HEK293 (cell line): ENCODE measurements around the gene MKKS.

Source experiments
- CTCF ChIA-PET: fragments of 350-600 bp; formaldehyde crosslinking; extraction: SDS; loops from one replicate; lab custom pipeline; 2021; ENCODE audit warnings: antibody characterized with exemption; lab: Yijun Ruan, JAX
- POLR2A ChIA-PET: fragments of 300-600 bp; formaldehyde crosslinking; extraction: SDS; loops from one replicate; lab custom pipeline; 2020; ENCODE audit warnings: antibody characterized with exemption, inconsistent platforms; lab: Yijun Ruan, JAX
- H3K27ac ChIP-seq: fragments of 200-500 bp; sonication (Bioruptor generic); 2 replicates; pipeline ENCODE4 v1.5.1; 2014; ENCODE audit warnings: low read depth, low read length, control low read depth, inconsistent platforms; ENCODE audit errors: extremely low read depth
- H3K36me3 ChIP-seq, 2 experiments: fragments of 200-500 bp in 1 of 2; sonication (Bioruptor generic) in 1 of 2; 1 replicate in 1 of 2; 2 replicates in 1 of 2; pipeline ENCODE4 v1.5.1; 2014 to 2017; ENCODE audit warnings: inconsistent platforms in 2 of 2, low read length in 2 of 2; ENCODE audit not compliant: control insufficient read depth in 2 of 2, insufficient read depth in 1 of 2
- H3K4me1 ChIP-seq: fragments of 200-500 bp; sonication (Bioruptor generic); 2 replicates; pipeline ENCODE4 v1.5.1; 2014; ENCODE audit warnings: mild to moderate bottlenecking, low read length, inconsistent platforms; ENCODE audit not compliant: control insufficient read depth, insufficient read depth
- H3K4me3 ChIP-seq: 2 replicates; pipeline ENCODE4 v1.5.1; 2011; ENCODE audit warnings: low read depth, mild to moderate bottlenecking, control low read depth, low read length, moderate library complexity
- H3K9me3 ChIP-seq: fragments of 200-500 bp; sonication (Bioruptor generic); 2 replicates; pipeline ENCODE4 v1.5.1; 2014; ENCODE audit warnings: low read depth, low read length, inconsistent platforms; ENCODE audit not compliant: control insufficient read depth, insufficient read depth
- FEZF1 ChIP-seq: fragments of 450-650 bp; formaldehyde crosslinking; IDR thresholded peaks from 2 replicates; pipeline ENCODE4 v1.5.1; 2016; ENCODE audit warnings: missing biosample characterization, missing genetic modification characterization
- GLI2 ChIP-seq: fragments of 450-650 bp; formaldehyde crosslinking; IDR thresholded peaks from 2 replicates; pipeline ENCODE4; 2017; ENCODE audit warnings: missing biosample characterization, missing genetic modification characterization, low read depth, borderline replicate concordance
- HOXC10 ChIP-seq: sonication (generic); formaldehyde crosslinking; IDR thresholded peaks from 2 replicates; pipeline ENCODE4 v1.8.1; 2023; ENCODE audit warnings: mild to moderate bottlenecking, missing genetic modification reagents
- REST ChIP-seq: fragments of 450-650 bp; formaldehyde crosslinking; IDR thresholded peaks from 2 replicates; pipeline ENCODE4 v1.5.1; 2016; ENCODE audit warnings: missing biosample characterization, missing genetic modification characterization
- ZFHX2 ChIP-seq: fragments of 450-650 bp; formaldehyde crosslinking; conservative IDR thresholded peaks from 2 replicates; pipeline ENCODE4 v1.5.1; 2016; ENCODE audit warnings: missing biosample characterization, missing genetic modification characterization
- ZFP41 ChIP-seq: fragments of 450-650 bp; formaldehyde crosslinking; IDR thresholded peaks from 2 replicates; pipeline ENCODE4 v1.5.1; 2016; ENCODE audit warnings: missing biosample characterization, missing genetic modification characterization, borderline replicate concordance
- ZNF140 ChIP-seq: fragments of 450-650 bp; formaldehyde crosslinking; IDR thresholded peaks from 2 replicates; pipeline ENCODE4 v1.5.1; 2016; ENCODE audit warnings: missing biosample characterization, missing genetic modification characterization
- ZNF2 ChIP-seq: fragments of 450-650 bp; formaldehyde crosslinking; IDR thresholded peaks from 2 replicates; pipeline ENCODE4 v1.5.1; 2016; ENCODE audit warnings: missing biosample characterization, missing genetic modification characterization
- ZNF239 ChIP-seq: fragments of 450-650 bp; formaldehyde crosslinking; IDR thresholded peaks from 2 replicates; pipeline ENCODE4 v1.5.1; 2016; ENCODE audit warnings: missing biosample characterization, missing genetic modification characterization
- ZNF266 ChIP-seq: fragments of 450-650 bp; formaldehyde crosslinking; IDR thresholded peaks from 2 replicates; pipeline ENCODE4 v1.5.1; 2016; ENCODE audit warnings: missing biosample characterization, missing genetic modification characterization, low read depth
- ZNF324 ChIP-seq: fragments of 450-650 bp; formaldehyde crosslinking; IDR thresholded peaks from 2 replicates; pipeline ENCODE4 v1.5.1; 2016; ENCODE audit warnings: missing biosample characterization, missing genetic modification characterization
- ZNF423 ChIP-seq: fragments of 450-650 bp; formaldehyde crosslinking; IDR thresholded peaks from 2 replicates; pipeline ENCODE4 v1.5.1; 2016; ENCODE audit warnings: missing biosample characterization, missing genetic modification characterization
- ZNF433 ChIP-seq: fragments of 450-650 bp; formaldehyde crosslinking; IDR thresholded peaks from 2 replicates; pipeline ENCODE4 v1.5.1; 2016; ENCODE audit warnings: missing biosample characterization, missing genetic modification characterization, low read depth
- ZNF514 ChIP-seq: fragments of 450-650 bp; formaldehyde crosslinking; IDR thresholded peaks from 2 replicates; pipeline ENCODE4 v1.5.1; 2016; ENCODE audit warnings: missing biosample characterization, missing genetic modification characterization
- ZNF544 ChIP-seq: fragments of 450-650 bp; formaldehyde crosslinking; IDR thresholded peaks from 2 replicates; pipeline ENCODE4 v1.5.0; 2017; ENCODE audit warnings: missing biosample characterization, missing genetic modification characterization
- ZNF549 ChIP-seq: fragments of 450-650 bp; IDR thresholded peaks from 2 replicates; pipeline ENCODE4 v1.5.1; 2018; ENCODE audit warnings: missing biosample characterization, missing genetic modification characterization, mild to moderate bottlenecking, inconsistent platforms, moderate library complexity
- ZSCAN4 ChIP-seq: fragments of 450-650 bp; formaldehyde crosslinking; IDR thresholded peaks from 2 replicates; pipeline ENCODE4 v1.5.1; 2017; ENCODE audit warnings: missing biosample characterization, missing genetic modification characterization

MKKS gene

GRCh38 chr20:10367943-10368701 lies 65.9 kb downstream of the MKKS start (continued):
- TF ChIP-seq REST (tag by site-specific recombination) (no peak), HOXC10 (CRISPR knock-in tag) (no peak)

GRCh38 chr20:10367693-10367942 lies 66.4 kb downstream of the MKKS start:
- CTCF ChIA-PET = interaction anchor here (0.7 to 1.0 kb wide), 3 partner anchors 9 to 169 kb away, joined by 3 to 5 read pairs (median 4); no protein-coding TSS in a partner anchor
- TF ChIP-seq ZNF266 (tag by site-specific recombination) (no peak), ZNF544 (tag by site-specific recombination) (no peak), ZFHX2 (no peak), GLI2 (tag by site-specific recombination) (no peak), FEZF1 (tag by site-specific recombination) (no peak), ZNF549 (tag by site-specific recombination) (no peak), ZNF514 (no peak), ZNF140 (tag by site-specific recombination) (no peak), ZNF324 (tag by site-specific recombination) (no peak), ZSCAN4 (tag by site-specific recombination) (no peak), ZNF239 (tag by site-specific recombination) (no peak), ZFP41 (tag by site-specific recombination) (no peak)

GRCh38 chr20:10366898-10367692 lies 66.9 kb downstream of the MKKS start:
- Histone ChIP-seq H3K27ac (no peak overlapping the region), H3K4me3 (no peak overlapping the region), H3K9me3 (no peaks in the 10 kb centered on the region), H3K4me1 (peaks cover 3% of the 10 kb centered on the region; the same call in 1 of the 2 replicates), H3K36me3 (no peaks in the 10 kb centered on the region)
- ChIA-PET POLR2A (no interaction called here), CTCF (interaction anchor here (0.7 to 1.1 kb wide), 4 partner anchors 8 to 170 kb away, joined by 3 to 5 read pairs (median 4); no protein-coding TSS in a partner anchor)
- no peak for TF ChIP-seq ZNF2 (tag by site-specific recombination)
- no peak for TF ChIP-seq ZNF433 (tag by site-specific recombination)
- TF ChIP-seq ZNF423 (tag by site-specific recombination) = no peak

More at GRCh38 chr20:10367693-10367942, 66.4 kb downstream of the MKKS start:
- no peaks in the 10 kb centered on the region for H3K9me3 ChIP-seq
- no peaks in the 10 kb centered on the region for H3K36me3 ChIP-seq
- no peak overlapping the region for H3K27ac ChIP-seq
- H3K4me1 ChIP-seq = peaks cover 3% of the 10 kb centered on the region; the same call in 1 of the 2 replicates
- POLR2A ChIA-PET = no interaction called here
- no peak overlapping the region for H3K4me3 ChIP-seq
